A673 (cell line): Measurements from ENCODE around the gene GALNT7. TPM values are rescaled to one million over a fixed set of nuclear protein-coding genes. Genes with fewer than 3 reads are reported as not detected.

ENCODE experiments used
- BruUV-seq: library from RNA; stranded (reverse); fragments of 400-500 nt; replicated peaks from 2 replicates; lab custom pipeline; 2021; lab: Mats Ljungman, UMichigan
- CTCF ChIA-PET: fragments of 300-600 bp; sonication (Branson Sonifier 250); formaldehyde crosslinking; loops from one replicate; lab custom pipeline; 2022; ENCODE audit warnings: antibody characterized with exemption; lab: Charles Lee
- POLR2A ChIA-PET: fragments of 300-600 bp; sonication (Branson Sonifier 250); formaldehyde crosslinking; loops from one replicate; lab custom pipeline; 2022; ENCODE audit warnings: antibody characterized with exemption; ENCODE audit not compliant: low non-redundant PET; lab: Charles Lee
- DNase-seq: peaks from one replicate; pipeline ENCODE4 v3.0.0-alpha.2; 2015; ENCODE audit warnings: low spot score
- H3K27ac ChIP-seq: fragments of 200-600 bp; sonication (generic); 2 replicates; pipeline ENCODE4 v1.5.1; 2016; ENCODE audit warnings: mixed run types, low read depth, mild to moderate bottlenecking, mixed read lengths, antibody characterized with exemption, low read length; ENCODE audit not compliant: poor library complexity, severe bottlenecking
- H3K27me3 ChIP-seq: fragments of 200-600 bp; sonication (generic); replicated peaks from 2 replicates; pipeline ENCODE4 v1.6.1; 2017; ENCODE audit warnings: mixed run types, low read depth, mild to moderate bottlenecking, mixed read lengths, antibody characterized with exemption, low read length; ENCODE audit not compliant: insufficient read depth, poor library complexity
- H3K36me3 ChIP-seq: fragments of 200-600 bp; sonication (generic); 2 replicates; pipeline ENCODE4 v1.6.1; 2016; ENCODE audit warnings: mixed run types, mild to moderate bottlenecking, mixed read lengths, antibody characterized with exemption, low read length; ENCODE audit not compliant: insufficient read depth, poor library complexity, severe bottlenecking
- H3K4me1 ChIP-seq: fragments of 200-600 bp; sonication (generic); 2 replicates; pipeline ENCODE4 v1.6.1; 2017; ENCODE audit warnings: mixed run types, mild to moderate bottlenecking, mixed read lengths, antibody characterized with exemption, low read length; ENCODE audit not compliant: insufficient read depth, poor library complexity, severe bottlenecking
- H3K4me3 ChIP-seq: fragments of 200-600 bp; sonication (generic); 2 replicates; pipeline ENCODE4 v1.5.1; 2016; ENCODE audit warnings: low read depth, mixed run types, mild to moderate bottlenecking, mixed read lengths, low read length; ENCODE audit not compliant: poor library complexity, severe bottlenecking
- H3K9me3 ChIP-seq: fragments of 200-600 bp; sonication (generic); 2 replicates; pipeline ENCODE4 v1.6.1; 2016; ENCODE audit warnings: mixed run types, low read depth, mild to moderate bottlenecking, mixed read lengths, antibody characterized with exemption, low read length; ENCODE audit not compliant: poor library complexity, severe bottlenecking
- EZH2 ChIP-seq: fragments of 200-600 bp; sonication (generic); IDR thresholded peaks from 2 replicates; pipeline ENCODE4 v1.6.1; 2017; ENCODE audit warnings: borderline replicate concordance, low read depth, mild to moderate bottlenecking, mixed read lengths, antibody characterized with exemption, low read length; ENCODE audit not compliant: poor library complexity, severe bottlenecking
- intact Hi-C: fragments of 100-400 bp; cut with micrococcal nuclease; formaldehyde crosslinking; loops from one replicate; pipeline ENCODE4 v1.10.0; 2022; ENCODE audit not compliant: unreplicated experiment
- total RNA-seq: library from RNA; stranded (reverse); gene quantifications from 2 replicates; pipeline ENCODE4 v1.2.3, GENCODE V29; 2021
- TF ChIP-seq, protein P1 (sequence below): fragments of 300-800, 200-600 bp; sonication (generic); conservative IDR thresholded peaks from 2 replicates; pipeline ENCODE4 v1.5.1; 2017; ENCODE audit warnings: low read depth, mild to moderate bottlenecking, antibody characterized with exemption, low read length, moderate library complexity, mixed read lengths

Gene GALNT7
- total RNA-seq, 1 experiment from 2014 or later = 89.7 TPM

GRCh38 chr4:173288296-173288695, 119.7 kb downstream of the GALNT7 start:
- intact Hi-C loops = loop anchor here (10.0 kb wide), 1 partner anchor 127 kb away; no protein-coding TSS in a partner anchor
- CTCF ChIA-PET = interaction anchor here (0.7 to 0.9 kb wide), 2 partner anchors 21 to 201 kb away, joined by 4 to 5 read pairs; no protein-coding TSS in a partner anchor
- no peak overlapping the region for H3K27ac ChIP-seq
- POLR2A ChIA-PET = no interaction called here
- no TSS peak for BruUV-seq
- H3K4me1 ChIP-seq = no peaks in the 10 kb centered on the region
- no peak overlapping the region for H3K4me3 ChIP-seq
- no peak for TF ChIP-seq EZH2
- TF ChIP-seq, protein P1, sequence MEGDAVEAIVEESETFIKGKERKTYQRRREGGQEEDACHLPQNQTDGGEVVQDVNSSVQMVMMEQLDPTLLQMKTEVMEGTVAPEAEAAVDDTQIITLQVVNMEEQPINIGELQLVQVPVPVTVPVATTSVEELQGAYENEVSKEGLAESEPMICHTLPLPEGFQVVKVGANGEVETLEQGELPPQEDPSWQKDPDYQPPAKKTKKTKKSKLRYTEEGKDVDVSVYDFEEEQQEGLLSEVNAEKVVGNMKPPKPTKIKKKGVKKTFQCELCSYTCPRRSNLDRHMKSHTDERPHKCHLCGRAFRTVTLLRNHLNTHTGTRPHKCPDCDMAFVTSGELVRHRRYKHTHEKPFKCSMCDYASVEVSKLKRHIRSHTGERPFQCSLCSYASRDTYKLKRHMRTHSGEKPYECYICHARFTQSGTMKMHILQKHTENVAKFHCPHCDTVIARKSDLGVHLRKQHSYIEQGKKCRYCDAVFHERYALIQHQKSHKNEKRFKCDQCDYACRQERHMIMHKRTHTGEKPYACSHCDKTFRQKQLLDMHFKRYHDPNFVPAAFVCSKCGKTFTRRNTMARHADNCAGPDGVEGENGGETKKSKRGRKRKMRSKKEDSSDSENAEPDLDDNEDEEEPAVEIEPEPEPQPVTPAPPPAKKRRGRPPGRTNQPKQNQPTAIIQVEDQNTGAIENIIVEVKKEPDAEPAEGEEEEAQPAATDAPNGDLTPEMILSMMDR = peak; percentile 68
- peaks cover 42% of the 10 kb centered on the region for H3K9me3 ChIP-seq
- peaks cover 6% of the 10 kb centered on the region for H3K36me3 ChIP-seq
- H3K27me3 ChIP-seq = no peaks in the 10 kb centered on the region
- peak; percentile 80 for DNase-seq

GRCh38 chr4:173288698-173289352, 120.2 kb downstream of the GALNT7 start:
- no peak overlapping the region for H3K27ac ChIP-seq
- no peaks in the 10 kb centered on the region for H3K27me3 ChIP-seq
- DNase-seq = no peak
- no peaks in the 10 kb centered on the region for H3K4me1 ChIP-seq
- peaks cover 38% of the 10 kb centered on the region for H3K9me3 ChIP-seq
- no peak overlapping the region for H3K4me3 ChIP-seq
- TF ChIP-seq, protein P1 = no peak
- TF ChIP-seq EZH2 = no peak
- peaks cover 6% of the 10 kb centered on the region for H3K36me3 ChIP-seq
- no TSS peak for BruUV-seq
- CTCF ChIA-PET = interaction anchor here (0.9 kb wide), 1 partner anchor 200 kb away, joined by 4 read pairs; no protein-coding TSS in a partner anchor
- intact Hi-C loops = loop anchor here (10.0 kb wide), 1 partner anchor 126 kb away; no protein-coding TSS in a partner anchor
- POLR2A ChIA-PET = no interaction called here

DNA sequence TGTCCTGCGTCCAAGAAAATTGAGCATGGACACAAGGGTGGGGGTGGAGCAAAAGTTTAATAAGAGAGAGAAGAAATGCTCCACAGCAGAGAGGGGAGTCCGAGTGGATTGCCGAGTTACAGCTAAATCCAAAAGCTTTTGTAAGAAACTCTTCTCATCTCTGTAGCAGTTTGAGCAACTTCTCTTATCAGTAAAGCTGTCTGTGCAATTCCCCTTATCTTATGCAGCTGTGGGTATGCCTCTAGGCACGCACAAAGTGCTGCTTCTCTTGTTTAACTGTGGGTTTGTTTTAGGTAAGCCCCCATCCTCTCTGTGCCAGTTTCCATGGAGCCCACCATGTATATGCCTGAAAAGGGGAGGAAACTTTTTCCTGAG, 120.7 kb downstream of the GALNT7 start:
- no TSS peak for BruUV-seq
- no peaks in the 10 kb centered on the region for H3K27me3 ChIP-seq
- no peaks in the 10 kb centered on the region for H3K4me1 ChIP-seq
- intact Hi-C loops = loop anchor here (10.0 kb wide), 1 partner anchor 125 kb away; no protein-coding TSS in a partner anchor
- H3K4me3 ChIP-seq = no peak overlapping the region
- no peak overlapping the region for H3K27ac ChIP-seq
- H3K36me3 ChIP-seq = peaks cover 6% of the 10 kb centered on the region
- ChIA-PET POLR2A (no interaction called here), CTCF (no interaction called here)
- TF ChIP-seq EZH2 = no peak
- TF ChIP-seq, protein P1 = no peak
- peaks cover 33% of the 10 kb centered on the region for H3K9me3 ChIP-seq
- DNase-seq = no peak
